K562 (cell line): ENCODE results near the gene CTCF. TPM values are rescaled to one million over a fixed set of nuclear protein-coding genes. Genes with fewer than 3 reads are reported as not detected.

Source experiments
- CREM ChIP-seq: IDR thresholded peaks from 2 replicates; pipeline ENCODE4 v1.6.1; 2014; ENCODE audit warnings: antibody characterized with exemption, low read depth
- DMBX1 ChIP-seq: fragments of 250-450 bp; sonication (Bioruptor Pico); IDR thresholded peaks from 2 replicates; pipeline ENCODE4 v1.8.0; 2022; ENCODE audit warnings: inconsistent platforms, mild to moderate bottlenecking, moderate library complexity, borderline replicate concordance
- ETV6 ChIP-seq, 3 experiments: fragments of 150-350 bp in 1 of 3; sonication (generic) in 1 of 3; formaldehyde crosslinking in 1 of 3; IDR thresholded peaks; 2 replicates each; pipeline versions ENCODE4 v1.6.1 to v1.8.0; 2014 to 2022; ENCODE audit warnings: borderline replicate concordance in 2 of 3, low read depth in 2 of 3, antibody characterized with exemption in 1 of 3, low read length in 1 of 3, mild to moderate bottlenecking in 1 of 3, missing genetic modification reagents in 1 of 3
- FOXP1 ChIP-seq: sonication (generic); formaldehyde crosslinking; IDR thresholded peaks from 2 replicates; pipeline ENCODE4 v1.8.0; 2022; ENCODE audit warnings: mild to moderate bottlenecking, missing genetic modification reagents
- GABPA ChIP-seq: fragments of 200-800 bp; sonication (Bioruptor generic); conservative IDR thresholded peaks from 2 replicates; pipeline ENCODE4 v1.6.1; 2016; ENCODE audit warnings: low read depth, missing genetic modification characterization, missing compliant biosample characterization
- GABPB1 ChIP-seq: sonication (generic); formaldehyde crosslinking; IDR thresholded peaks from 2 replicates; pipeline ENCODE4 v1.8.0; 2022; ENCODE audit warnings: mild to moderate bottlenecking, missing genetic modification reagents
- KLF1 ChIP-seq: fragments of 450-650 bp; IDR thresholded peaks from 2 replicates; pipeline ENCODE4 v1.6.1; 2016; ENCODE audit warnings: missing genetic modification characterization, missing compliant biosample characterization
- MCM5 ChIP-seq: fragments of 450-650 bp; IDR thresholded peaks from 2 replicates; pipeline ENCODE4 v1.6.1; 2016; ENCODE audit warnings: low read depth
- MYC ChIP-seq, 2 experiments: fragments of 250-450 bp in 1 of 2; sonication (Bioruptor Pico) in 1 of 2; IDR thresholded peaks; 2 replicates each; pipeline versions ENCODE4 v1.5.1 to v1.6.1; 2012 to 2021; ENCODE audit warnings: low read depth in 2 of 2, borderline replicate concordance in 1 of 2, improper control_type of control experiment in 1 of 2, low read length in 1 of 2, mild to moderate bottlenecking in 1 of 2, moderate library complexity in 1 of 2
- NR1H2 ChIP-seq: sonication (generic); formaldehyde crosslinking; IDR thresholded peaks from 2 replicates; pipeline ENCODE4 v1.4.0; 2020; ENCODE audit warnings: mild to moderate bottlenecking, missing genetic modification reagents
- NRF1 ChIP-seq, 2 experiments: fragments of 450-650 bp; IDR thresholded peaks in 1 of 2; conservative IDR thresholded peaks in 1 of 2; 2 replicates each; pipeline ENCODE4 v1.6.1; 2014; ENCODE audit warnings: mild to moderate bottlenecking in 2 of 2
- PHF8 ChIP-seq: fragments of 200-600 bp; sonication (generic); IDR thresholded peaks from 2 replicates; pipeline ENCODE4 v1.6.1; 2012; ENCODE audit warnings: mixed run types, mild to moderate bottlenecking, inconsistent platforms, low read length, moderate library complexity, borderline replicate concordance
- POLR2G ChIP-seq: fragments of 200-400 bp; formaldehyde crosslinking; IDR thresholded peaks from 2 replicates; pipeline ENCODE4 v1.6.1; 2017; ENCODE audit warnings: low read depth, mild to moderate bottlenecking, antibody characterized with exemption, low read length, moderate library complexity
- RB1 ChIP-seq: fragments of 450-650 bp; IDR thresholded peaks from 2 replicates; pipeline ENCODE4 v1.6.1; 2017; ENCODE audit warnings: low read depth, mild to moderate bottlenecking
- RBBP5 ChIP-seq: fragments of 200-600 bp; sonication (generic); IDR thresholded peaks from 2 replicates; pipeline ENCODE4 v1.6.1; 2012; ENCODE audit warnings: borderline replicate concordance, mild to moderate bottlenecking, low read length, control low read depth, inconsistent platforms; ENCODE audit not compliant: insufficient read depth, poor library complexity, severe bottlenecking
- RBM14 ChIP-seq: fragments of 200-400 bp; formaldehyde crosslinking; IDR thresholded peaks from 2 replicates; pipeline ENCODE4 v1.6.1; 2018; ENCODE audit warnings: low read depth, mild to moderate bottlenecking, low read length, moderate library complexity, borderline replicate concordance; ENCODE audit not compliant: insufficient read depth
- TAF7 ChIP-seq: fragments of 450-650 bp; IDR thresholded peaks from 2 replicates; pipeline ENCODE4 v1.6.1; 2016; ENCODE audit warnings: missing genetic modification characterization, missing compliant biosample characterization
- TCF3 ChIP-seq: sonication (generic); formaldehyde crosslinking; IDR thresholded peaks from 2 replicates; pipeline ENCODE4 v1.4.0; 2020; ENCODE audit warnings: mild to moderate bottlenecking, missing genetic modification reagents
- THRB ChIP-seq: fragments of 450-650 bp; formaldehyde crosslinking; conservative IDR thresholded peaks from 2 replicates; pipeline ENCODE4 v1.4.0; 2022; ENCODE audit warnings: mild to moderate bottlenecking, missing genetic modification characterization
- ZNF232 ChIP-seq: sonication (generic); formaldehyde crosslinking; IDR thresholded peaks from 2 replicates; pipeline ENCODE4 v1.8.0; 2022; ENCODE audit warnings: mild to moderate bottlenecking, missing genetic modification reagents
- polyA plus RNA-seq, 8 experiments: library from polyadenylated mRNA; depleted of rRNA in 4 of 8; stranded (reverse) in 5 of 8; unstranded in 3 of 8; fragments of >200 nt; fragmentation: Nextera tagmentation in 2 of 8; fragmentation: Illumina TruSeq in 1 of 8; extraction: Ambion mirVana in 2 of 8; extraction: Trizol in 1 of 8; gene quantifications; 2 replicates each; pipeline versions ENCODE4 v1.2.1 to v1.2.3, GENCODE V29; 2011 to 2014; ENCODE audit warnings: inconsistent platforms in 1 of 8, missing spikeins in 1 of 8
- total RNA-seq, 7 experiments: library from RNA; depleted of rRNA in 6 of 7; stranded (reverse); fragments of >200 nt in 6 of 7; fragmentation: Illumina TruSeq in 2 of 7; extraction: Trizol in 2 of 7; gene quantifications; 2 replicates each; pipeline versions ENCODE4 v1.2.1 to v1.2.3, GENCODE V29; 2011 to 2021; ENCODE audit warnings: low replicate concordance in 1 of 7
- TF ChIP-seq, protein P1 (sequence below): sonication (generic); formaldehyde crosslinking; IDR thresholded peaks from 2 replicates; pipeline ENCODE4 v1.8.1; 2023; ENCODE audit warnings: mild to moderate bottlenecking, missing genetic modification reagents
- TF ChIP-seq, protein P2 (sequence below): sonication (generic); formaldehyde crosslinking; IDR thresholded peaks from 2 replicates; pipeline ENCODE4 v1.8.0; 2022; ENCODE audit warnings: missing genetic modification reagents, mild to moderate bottlenecking, moderate library complexity, borderline replicate concordance

Gene CTCF
- total and polyA plus RNA-seq, 9 of the 15 experiments (the other 6 are each of a cell fraction or from before 2014, with no cell fraction given), result 7.8 to 49.2 (median 33.9) TPM

GRCh38 chr16:67562918-67563707 lies 787 bp downstream of the CTCF start (continued):
- TF ChIP-seq, protein P1, sequence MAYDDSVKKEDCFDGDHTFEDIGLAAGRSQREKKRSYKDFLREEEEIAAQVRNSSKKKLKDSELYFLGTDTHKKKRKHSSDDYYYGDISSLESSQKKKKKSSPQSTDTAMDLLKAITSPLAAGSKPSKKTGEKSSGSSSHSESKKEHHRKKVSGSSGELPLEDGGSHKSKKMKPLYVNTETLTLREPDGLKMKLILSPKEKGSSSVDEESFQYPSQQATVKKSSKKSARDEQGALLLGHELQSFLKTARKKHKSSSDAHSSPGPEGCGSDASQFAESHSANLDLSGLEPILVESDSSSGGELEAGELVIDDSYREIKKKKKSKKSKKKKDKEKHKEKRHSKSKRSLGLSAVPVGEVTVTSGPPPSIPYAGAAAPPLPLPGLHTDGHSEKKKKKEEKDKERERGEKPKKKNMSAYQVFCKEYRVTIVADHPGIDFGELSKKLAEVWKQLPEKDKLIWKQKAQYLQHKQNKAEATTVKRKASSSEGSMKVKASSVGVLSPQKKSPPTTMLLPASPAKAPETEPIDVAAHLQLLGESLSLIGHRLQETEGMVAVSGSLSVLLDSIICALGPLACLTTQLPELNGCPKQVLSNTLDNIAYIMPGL (CRISPR knock-in tag), result peak; percentile 98
- peak; percentile 79 to 82 for TF ChIP-seq NRF1 (conservative IDR thresholded peaks at IDR 0.05 in 1 of 2, IDR thresholded peaks at IDR 0.05 in 1 of 2)
- peak; percentile 56 for TF ChIP-seq MYC (IDR thresholded peaks at IDR 0.05; ENCODE audit: low read depth, low read length)
- no peak for TF ChIP-seq MYC (CRISPR knock-in tag; IDR thresholded peaks at IDR 0.05; ENCODE audit: borderline replicate concordance, low read depth)
- TF ChIP-seq THRB (CRISPR knock-in tag), result no peak
- TF ChIP-seq FOXP1 (CRISPR knock-in tag), result peak; percentile 32; the same call in 1 of the 2 replicates
- TF ChIP-seq GABPA (tag), result 0 out of 2 replicates have a peak, but pooled peaks have one; percentile 8
- 0 out of 2 replicates have a peak, but pooled peaks have one; percentile 48 for TF ChIP-seq RBM14
- no peak for TF ChIP-seq MCM5
- TF ChIP-seq RBBP5, result peak; percentile 91
- peak; percentile 73; the same call in 1 of the 2 replicates for TF ChIP-seq ZNF232 (CRISPR knock-in tag)
- TF ChIP-seq POLR2G, result peak; percentile 86
- no peak for TF ChIP-seq ETV6 (IDR thresholded peaks at IDR 0.05; ENCODE audit: borderline replicate concordance in 1 of 2, low read depth in 2 of 2, low read length in 1 of 2)
- TF ChIP-seq ETV6 (CRISPR knock-in tag; IDR thresholded peaks at IDR 0.05; ENCODE audit: borderline replicate concordance), result peak; percentile 67; the same call in 1 of the 2 replicates
- 0 out of 2 replicates have a peak, but pooled peaks have one; percentile 41 for TF ChIP-seq TAF7
- TF ChIP-seq KLF1, result 0 out of 2 replicates have a peak, but pooled peaks have one; percentile 18
- TF ChIP-seq TCF3 (CRISPR knock-in tag), result 0 out of 2 replicates have a peak, but pooled peaks have one; percentile 4
- TF ChIP-seq GABPB1 (CRISPR knock-in tag), result peak; percentile 70
- peak; percentile 67 for TF ChIP-seq CREM
- TF ChIP-seq RB1, result peak; percentile 52; the same call in 1 of the 2 replicates
- peak; percentile 87 for TF ChIP-seq NR1H2 (CRISPR knock-in tag)
- no peak for TF ChIP-seq DMBX1 (CRISPR knock-in tag)
- TF ChIP-seq PHF8, result peak; percentile 80
- TF ChIP-seq, protein P2, sequence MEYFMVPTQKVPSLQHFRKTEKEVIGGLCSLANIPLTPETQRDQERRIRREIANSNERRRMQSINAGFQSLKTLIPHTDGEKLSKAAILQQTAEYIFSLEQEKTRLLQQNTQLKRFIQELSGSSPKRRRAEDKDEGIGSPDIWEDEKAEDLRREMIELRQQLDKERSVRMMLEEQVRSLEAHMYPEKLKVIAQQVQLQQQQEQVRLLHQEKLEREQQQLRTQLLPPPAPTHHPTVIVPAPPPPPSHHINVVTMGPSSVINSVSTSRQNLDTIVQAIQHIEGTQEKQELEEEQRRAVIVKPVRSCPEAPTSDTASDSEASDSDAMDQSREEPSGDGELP (CRISPR knock-in tag), result peak; percentile 97
